HG03575 (cell line): ENCODE results near the gene CARMIL1.

Experiments
- ATAC-seq: cut with Tn5 transposase; IDR thresholded peaks from one replicate; pipeline ENCODE4 v1.9.1; 2021; ENCODE audit not compliant: unreplicated experiment, insufficient number of reproducible peaks, low FRiP score; ENCODE audit errors: extremely low read depth

CARMIL1 gene

GRCh38 chr6:25511376-25511775, 232.2 kb downstream of the CARMIL1 start:
- no peak for ATAC-seq

GRCh38 chr6:25512560-25512959, 233.4 kb downstream of the CARMIL1 start:
- no peak for ATAC-seq

- ATAC-seq = no peak
These were observed 240.7 kb downstream of the CARMIL1 start for GRCh38 chr6:25519856-25520255.

- ATAC-seq = no peak
These were observed 245.4 kb downstream of the CARMIL1 start for GRCh38 chr6:25524542-25524941.

- ATAC-seq = no peak
These were observed 245.9 kb downstream of the CARMIL1 start for GRCh38 chr6:25525078-25525477.

- ATAC-seq = no peak
These were observed 255.9 kb downstream of the CARMIL1 start for GRCh38 chr6:25534942-25535631.

- ATAC-seq = no peak
These were observed 256.6 kb downstream of the CARMIL1 start for GRCh38 chr6:25535632-25536225.

GRCh38 chr6:25536781-25537180, 257.6 kb downstream of the CARMIL1 start:
- no peak for ATAC-seq

GRCh38 chr6:25537349-25538018, 258.3 kb downstream of the CARMIL1 start:
- no peak for ATAC-seq

- no peak for ATAC-seq
These were observed 262.1 kb downstream of the CARMIL1 start for GRCh38 chr6:25541228-25541627.

- ATAC-seq = no peak
These were observed 264.1 kb downstream of the CARMIL1 start for GRCh38 chr6:25542984-25543910.

GRCh38 chr6:25544833-25545232, 265.7 kb downstream of the CARMIL1 start:
- no peak for ATAC-seq

GRCh38 chr6:25547797-25548196, 268.6 kb downstream of the CARMIL1 start:
- ATAC-seq = no peak

GRCh38 chr6:25548451-25548850, 269.3 kb downstream of the CARMIL1 start:
- no peak for ATAC-seq

- ATAC-seq = no peak
These were observed 271.5 kb downstream of the CARMIL1 start for GRCh38 chr6:25550631-25551030.

- no peak for ATAC-seq
These were observed 274.3 kb downstream of the CARMIL1 start for GRCh38 chr6:25553502-25553901.

- no peak for ATAC-seq
These were observed 276.0 kb downstream of the CARMIL1 start for GRCh38 chr6:25555188-25555587.

GRCh38 chr6:25556516-25556915, 277.3 kb downstream of the CARMIL1 start:
- ATAC-seq = no peak

- no peak for ATAC-seq
These were observed 279.1 kb downstream of the CARMIL1 start for GRCh38 chr6:25558155-25558817.
